ENCODE measurements around the gene SLC25A21.

GRCh38 chr14:36863271-36863670 is 309.1 kb downstream of the SLC25A21 start:
- TF ChIP-seq, protein P1, sequence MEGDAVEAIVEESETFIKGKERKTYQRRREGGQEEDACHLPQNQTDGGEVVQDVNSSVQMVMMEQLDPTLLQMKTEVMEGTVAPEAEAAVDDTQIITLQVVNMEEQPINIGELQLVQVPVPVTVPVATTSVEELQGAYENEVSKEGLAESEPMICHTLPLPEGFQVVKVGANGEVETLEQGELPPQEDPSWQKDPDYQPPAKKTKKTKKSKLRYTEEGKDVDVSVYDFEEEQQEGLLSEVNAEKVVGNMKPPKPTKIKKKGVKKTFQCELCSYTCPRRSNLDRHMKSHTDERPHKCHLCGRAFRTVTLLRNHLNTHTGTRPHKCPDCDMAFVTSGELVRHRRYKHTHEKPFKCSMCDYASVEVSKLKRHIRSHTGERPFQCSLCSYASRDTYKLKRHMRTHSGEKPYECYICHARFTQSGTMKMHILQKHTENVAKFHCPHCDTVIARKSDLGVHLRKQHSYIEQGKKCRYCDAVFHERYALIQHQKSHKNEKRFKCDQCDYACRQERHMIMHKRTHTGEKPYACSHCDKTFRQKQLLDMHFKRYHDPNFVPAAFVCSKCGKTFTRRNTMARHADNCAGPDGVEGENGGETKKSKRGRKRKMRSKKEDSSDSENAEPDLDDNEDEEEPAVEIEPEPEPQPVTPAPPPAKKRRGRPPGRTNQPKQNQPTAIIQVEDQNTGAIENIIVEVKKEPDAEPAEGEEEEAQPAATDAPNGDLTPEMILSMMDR (IDR thresholded peaks at IDR 0.05), result no peak
- TF ChIP-seq POLR2A (IDR thresholded peaks at IDR 0.05) (no peak), EP300 (IDR thresholded peaks at IDR 0.05) (no peak), POLR2AphosphoS5 (IDR thresholded peaks at IDR 0.05) (no peak)

Data from suprapubic skin (tissue), 4 donors.